GM19324 (cell line): ENCODE measurements around the gene ANKRD33B.

ENCODE experiments used
- ATAC-seq: cut with Tn5 transposase; IDR thresholded peaks from one replicate; pipeline ENCODE4 v1.9.1; 2021; ENCODE audit warnings: mild to moderate bottlenecking, moderate library complexity; ENCODE audit not compliant: unreplicated experiment, low FRiP score

The ANKRD33B gene

GRCh38 chr5:10688651-10689171, 124.8 kb downstream of the ANKRD33B start:
- ATAC-seq = no peak

- ATAC-seq = no peak
Measured at GRCh38 chr5:10689391-10690081, 125.7 kb downstream of the ANKRD33B start.

- ATAC-seq = no peak
Measured at GRCh38 chr5:10690460-10691440, 126.9 kb downstream of the ANKRD33B start.

GRCh38 chr5:10691826-10692785, 128.2 kb downstream of the ANKRD33B start:
- ATAC-seq = no peak

GRCh38 chr5:10695055-10695649, 131.3 kb downstream of the ANKRD33B start:
- no peak for ATAC-seq

GRCh38 chr5:10695759-10696543, 132.1 kb downstream of the ANKRD33B start:
- ATAC-seq = no peak

GRCh38 chr5:10699281-10699874, 135.5 kb downstream of the ANKRD33B start:
- ATAC-seq = peak; percentile 48

GRCh38 chr5:10699987-10700386, 136.1 kb downstream of the ANKRD33B start:
- ATAC-seq = peak; percentile 76

- ATAC-seq = peak; percentile 7
Measured at GRCh38 chr5:10700516-10700915, 136.6 kb downstream of the ANKRD33B start.

- ATAC-seq = no peak
Measured at GRCh38 chr5:10701567-10702039, 137.7 kb downstream of the ANKRD33B start.

- ATAC-seq = no peak
Measured at GRCh38 chr5:10702040-10702629, 138.3 kb downstream of the ANKRD33B start.

- no peak for ATAC-seq
Measured at GRCh38 chr5:10702911-10703491, 139.1 kb downstream of the ANKRD33B start.

- no peak for ATAC-seq
Measured at GRCh38 chr5:10703676-10704075, 139.8 kb downstream of the ANKRD33B start.

GRCh38 chr5:10704949-10705621, 141.2 kb downstream of the ANKRD33B start:
- ATAC-seq = no peak

GRCh38 chr5:10705747-10706146, 141.9 kb downstream of the ANKRD33B start:
- no peak for ATAC-seq

GRCh38 chr5:10706326-10706725, 142.5 kb downstream of the ANKRD33B start:
- no peak for ATAC-seq
